Measurements from ENCODE around the gene RAD23B.
"Not testable (repeated sequence)": the region's sequence is repeated elsewhere in the genome, so short reads cannot be mapped to it uniquely, and the experiment has no call there.

The RAD23B gene

DNA sequence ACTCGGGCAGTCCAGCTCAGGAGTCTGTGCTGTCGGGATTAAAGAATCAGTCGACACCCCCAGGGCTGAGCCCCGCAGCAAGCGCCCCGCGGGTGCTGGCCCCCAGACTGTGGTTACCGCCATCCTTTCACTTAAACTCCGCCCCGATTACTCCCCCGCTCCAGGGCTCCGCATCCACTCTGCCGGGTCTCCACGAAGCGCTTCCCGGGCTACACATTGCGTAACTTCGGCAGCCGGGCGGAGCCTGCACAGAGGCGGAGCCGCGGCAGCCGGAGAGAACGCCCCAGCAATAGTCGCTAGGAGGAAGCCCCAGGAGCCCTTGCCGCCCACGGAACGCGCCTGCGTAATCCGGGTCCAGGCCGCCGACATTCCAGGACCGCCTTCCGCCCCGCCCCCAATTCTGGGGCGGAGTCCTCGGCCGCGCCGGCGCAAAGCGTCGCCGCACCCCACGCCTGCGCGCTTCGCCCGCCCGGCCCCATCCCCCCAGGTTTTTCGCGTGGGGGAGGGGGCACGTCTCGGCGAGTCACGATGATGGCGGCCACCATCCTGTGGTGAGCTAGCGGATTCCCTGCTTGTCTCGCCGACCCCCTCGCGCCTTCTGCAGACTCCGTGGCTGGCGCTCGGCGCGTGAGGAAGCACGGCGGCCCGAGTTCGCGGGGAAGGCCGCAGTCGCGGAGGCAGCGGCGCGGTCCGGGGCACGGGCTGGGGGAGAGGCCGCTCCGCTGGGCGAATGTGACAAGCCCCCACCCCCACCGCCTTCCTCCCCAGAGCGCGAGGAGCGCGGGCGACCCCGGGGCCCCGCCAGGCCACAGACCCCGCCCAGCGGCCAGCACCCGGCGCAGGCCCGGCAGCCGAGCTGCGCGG is at the start of gene RAD23B:
TSS of gene RAD23B (plus strand) at position 521 of the 864 bp plus-strand sequence. CDS start 351 bp downstream, outside the sequence.
- peak; percentile 88 for DNase-seq

DNA sequence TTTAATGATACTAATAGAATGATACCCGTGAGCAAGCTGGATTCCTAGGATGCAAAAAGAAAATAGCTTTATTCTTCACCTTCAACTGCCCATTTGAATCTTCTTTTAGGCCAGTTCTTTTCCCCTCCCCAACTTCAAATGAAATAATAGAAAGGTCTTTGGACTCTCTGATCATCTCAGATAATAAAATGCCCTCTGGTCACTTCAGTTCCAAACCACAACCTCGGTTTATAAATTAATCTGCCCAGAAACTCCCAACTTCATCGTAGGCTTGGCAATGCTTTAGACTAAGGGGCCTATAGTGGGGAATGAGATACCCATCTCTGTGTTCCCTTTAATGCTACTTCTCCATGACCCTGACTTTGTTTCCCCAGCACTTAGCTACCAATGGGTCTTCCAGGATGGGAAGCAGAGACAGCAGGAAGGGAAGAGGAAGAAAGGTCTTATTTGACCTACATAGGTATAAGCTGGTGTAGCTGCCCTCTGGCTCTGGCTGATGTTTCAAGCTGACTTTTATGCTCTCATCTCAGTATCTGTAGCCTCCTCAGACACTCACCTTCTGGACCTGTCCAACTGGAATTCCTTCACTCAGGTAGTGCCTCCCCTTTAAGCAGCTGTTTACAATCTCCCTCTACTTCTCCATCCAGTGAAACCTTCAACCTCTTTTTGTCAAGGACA is 47.2 kb upstream of the RAD23B start:
- DNase-seq = no peak

DNA sequence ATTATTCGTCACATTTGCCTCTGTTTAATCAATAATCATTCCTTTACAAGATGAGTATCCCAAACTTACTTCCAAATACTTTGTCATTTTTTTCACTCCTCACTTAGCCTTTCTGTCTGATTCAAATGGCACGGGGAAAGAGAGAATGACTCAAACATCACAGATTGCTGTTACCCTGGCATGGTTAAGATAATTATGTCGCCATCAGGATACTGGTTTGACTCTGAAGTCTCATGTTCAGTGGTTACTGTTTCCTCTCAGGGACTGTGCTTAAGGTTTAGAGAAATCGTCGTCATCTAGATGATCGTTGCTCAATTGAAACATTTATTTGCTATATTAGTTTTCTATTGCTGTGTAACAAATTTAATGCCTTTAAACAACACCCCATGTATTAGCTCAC is 45.2 kb upstream of the RAD23B start:
- DNase-seq = no peak

- no peak for DNase-seq
These were observed 43.6 kb upstream of the RAD23B start for GRCh38 chr9:107239474-107239873.

DNA sequence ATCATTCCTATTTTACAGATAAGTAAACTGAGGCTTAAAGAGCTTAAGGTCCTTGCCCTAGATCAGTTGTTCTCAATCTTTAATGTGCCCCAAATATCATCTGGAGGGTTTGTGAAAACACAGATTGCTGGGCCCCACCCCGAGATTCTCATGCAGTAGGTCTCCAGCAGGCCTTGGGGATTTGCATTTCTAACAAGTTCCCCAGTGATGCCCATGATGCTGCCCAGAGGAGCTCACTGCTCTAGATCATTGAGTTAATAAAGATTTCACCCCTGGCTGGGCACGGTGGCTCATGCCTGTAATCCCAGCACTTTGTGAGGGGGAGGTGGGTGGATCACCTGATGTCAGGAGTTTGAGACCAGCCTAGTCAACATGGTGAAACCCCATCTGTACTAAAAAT is 42.8 kb upstream of the RAD23B start:
- no peak for DNase-seq

DNA sequence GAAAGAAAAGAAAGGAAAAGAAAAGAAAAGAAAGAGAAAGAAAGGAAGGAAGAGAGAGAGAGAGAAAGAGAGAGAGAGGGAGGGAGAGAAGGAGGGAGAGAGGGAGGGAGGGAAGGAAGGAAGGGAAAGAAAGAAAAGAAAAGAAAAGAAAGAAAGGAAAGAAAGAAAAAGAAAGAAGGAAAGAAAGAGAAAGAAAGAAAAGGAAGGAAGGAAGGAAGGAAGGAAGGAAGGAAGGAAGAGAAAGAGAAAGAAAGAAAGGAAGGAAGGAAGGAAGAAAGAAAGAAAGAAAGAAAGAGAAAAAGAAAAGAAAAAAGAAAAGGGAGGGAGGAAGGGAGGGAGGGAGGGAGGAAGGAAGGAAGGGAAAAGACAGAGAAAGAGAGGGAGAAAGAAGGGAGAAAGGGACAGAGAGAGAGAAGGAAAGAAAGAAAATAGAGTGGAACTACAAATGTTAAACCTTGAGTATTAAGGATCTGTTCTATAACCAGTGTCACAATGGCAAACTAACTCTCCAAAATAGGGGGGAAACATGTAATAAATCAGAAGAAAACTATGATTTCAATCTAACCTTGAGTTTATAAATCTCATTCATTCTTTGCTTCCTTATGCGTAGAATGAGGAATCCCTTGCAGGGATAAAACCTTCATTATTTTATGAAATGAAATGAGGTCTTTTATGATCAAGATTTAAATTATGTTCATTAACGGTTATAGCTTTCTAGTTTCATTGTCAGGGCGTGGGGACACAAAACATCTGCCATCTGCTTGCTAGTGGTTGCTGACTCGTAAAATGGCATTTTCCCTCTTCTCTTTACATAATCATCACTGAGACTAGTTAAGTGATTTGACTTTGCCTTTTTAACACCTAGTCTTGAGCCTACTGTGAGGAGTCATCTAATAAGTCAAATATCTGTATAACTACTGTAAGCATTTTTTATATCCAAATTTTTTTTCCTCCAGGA is 40.7 kb upstream of the RAD23B start:
- no peak for DNase-seq

GRCh38 chr9:107243742-107244141 is 39.3 kb upstream of the RAD23B start:
- peak; percentile 8 for DNase-seq

DNA sequence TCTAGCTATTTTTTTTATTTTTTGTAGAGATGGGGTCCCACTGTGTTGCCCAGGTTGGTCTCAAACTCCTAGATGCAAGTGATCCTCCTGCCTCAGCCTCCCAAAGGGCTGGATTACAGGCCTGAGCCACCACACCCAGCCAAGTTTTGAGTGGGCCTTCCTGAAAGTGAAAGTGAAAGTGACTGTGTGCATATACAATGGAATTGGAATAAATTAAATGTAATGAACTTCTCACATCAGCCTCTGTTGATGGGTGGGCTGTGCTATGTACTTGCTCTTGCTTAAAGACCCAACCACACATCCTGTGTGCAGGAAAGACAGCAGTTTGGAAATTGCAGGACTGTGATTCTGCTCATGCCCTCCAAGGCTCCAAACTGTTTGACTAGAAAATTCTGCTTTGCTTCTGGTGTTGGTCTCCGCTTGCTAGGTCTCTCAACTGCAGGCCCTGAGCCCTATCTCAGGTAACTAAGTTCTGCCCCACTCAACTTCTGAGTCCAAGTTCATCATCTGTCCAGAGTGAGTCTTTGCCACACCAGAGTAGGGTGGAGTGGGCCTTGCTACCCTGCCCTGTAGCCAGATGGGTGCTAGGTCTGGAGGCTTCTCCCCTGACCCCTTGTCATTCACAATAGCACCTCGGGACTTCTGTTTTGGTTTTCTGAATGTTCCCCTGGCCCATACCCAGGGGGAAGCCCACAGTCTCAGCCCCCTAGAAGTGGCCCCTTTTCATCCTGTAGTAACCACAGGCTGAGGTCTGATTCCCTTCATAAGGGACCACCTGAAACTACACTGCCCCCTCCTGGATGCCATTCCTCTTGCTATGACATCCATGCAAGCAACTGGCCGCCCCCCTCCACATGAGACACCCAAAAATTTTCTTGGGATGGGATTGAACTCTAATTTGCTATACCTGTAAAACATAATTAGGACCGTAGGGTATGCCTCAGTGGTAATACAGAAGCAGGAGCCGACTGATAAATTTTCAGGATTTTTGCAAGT is 36.5 kb upstream of the RAD23B start:
- DNase-seq = peak; percentile 16

DNA sequence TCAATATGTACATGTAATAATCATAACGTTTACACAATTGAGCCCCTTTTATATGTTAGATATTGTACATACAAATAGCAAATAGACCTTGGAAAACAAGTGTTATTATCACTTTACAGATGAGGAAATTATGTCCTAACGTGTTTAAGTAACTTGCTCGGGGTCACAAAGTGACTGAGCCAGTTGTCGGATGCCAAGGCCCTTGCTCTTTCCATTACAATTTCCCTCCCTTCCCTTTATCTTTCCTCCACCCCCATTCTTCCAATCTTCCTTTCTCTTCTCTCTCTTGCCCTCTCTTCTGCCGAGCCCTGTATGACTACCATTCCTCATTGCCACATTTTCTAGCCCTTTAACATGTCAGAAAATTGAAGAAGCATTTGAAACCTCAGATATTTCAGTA is 34.4 kb upstream of the RAD23B start:
- no peak for DNase-seq

DNA sequence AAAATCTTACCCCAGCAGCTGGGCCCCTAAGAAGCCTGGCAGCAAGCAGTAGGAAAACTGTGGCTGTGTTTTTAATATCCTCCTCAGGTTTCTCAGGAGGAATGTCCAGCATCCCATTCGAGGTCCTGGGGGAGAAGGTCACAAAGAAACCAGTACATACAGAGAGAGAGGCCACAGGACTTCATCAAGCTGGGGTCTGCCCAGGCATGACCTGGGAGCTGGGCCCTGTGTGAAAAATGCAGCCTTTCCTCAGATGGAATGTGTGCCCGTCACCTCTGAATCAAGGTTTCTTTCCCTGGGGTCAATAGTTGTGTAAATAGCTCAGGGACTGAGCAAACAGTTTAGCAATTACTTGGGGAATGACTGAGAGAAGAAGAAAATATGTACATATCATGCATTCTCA is 33.9 kb upstream of the RAD23B start:
- no peak for DNase-seq

- no peak for DNase-seq
These were observed 33.3 kb upstream of the RAD23B start for GRCh38 chr9:107249665-107250285.

GRCh38 chr9:107251756-107252322 is 31.2 kb upstream of the RAD23B start:
- peak; percentile 87 for DNase-seq

- no peak for DNase-seq
These were observed 24.2 kb upstream of the RAD23B start for GRCh38 chr9:107258919-107259318.

GRCh38 chr9:107259751-107260313 is 23.2 kb upstream of the RAD23B start:
- not testable (repeated sequence) for DNase-seq

DNA sequence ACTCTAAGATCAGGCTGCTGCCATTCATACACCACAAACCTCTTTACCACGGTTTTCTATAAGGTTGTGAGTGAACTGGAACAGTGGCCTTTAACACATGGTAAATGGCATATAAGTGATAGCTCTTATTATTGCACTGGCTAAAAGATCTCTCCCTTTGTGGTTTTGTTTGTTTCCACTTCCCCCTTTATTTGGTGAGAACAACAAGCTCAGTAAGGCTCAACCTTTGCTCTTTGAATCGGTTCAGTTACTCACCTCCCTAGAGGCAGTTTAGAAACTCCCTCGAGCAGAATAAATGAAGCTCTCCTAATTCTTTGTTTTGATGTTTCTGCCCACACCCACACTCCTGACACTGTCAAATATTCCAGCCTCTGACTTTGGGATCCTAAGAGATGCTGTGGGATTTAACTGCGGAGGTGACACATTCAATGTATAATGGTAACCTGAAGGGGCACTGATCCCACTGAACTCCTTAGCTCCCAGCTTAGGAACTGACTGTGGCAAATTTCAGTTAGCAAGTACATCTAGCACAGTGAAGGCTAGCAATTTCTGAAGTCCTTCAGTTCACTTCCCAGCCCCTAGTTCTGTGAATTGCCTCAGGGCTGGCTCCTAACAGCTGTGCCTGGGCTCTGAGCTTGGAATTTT is 22.5 kb upstream of the RAD23B start:
- no peak for DNase-seq

- DNase-seq = no peak
These were observed 22.0 kb upstream of the RAD23B start for GRCh38 chr9:107261106-107261505.

DNA sequence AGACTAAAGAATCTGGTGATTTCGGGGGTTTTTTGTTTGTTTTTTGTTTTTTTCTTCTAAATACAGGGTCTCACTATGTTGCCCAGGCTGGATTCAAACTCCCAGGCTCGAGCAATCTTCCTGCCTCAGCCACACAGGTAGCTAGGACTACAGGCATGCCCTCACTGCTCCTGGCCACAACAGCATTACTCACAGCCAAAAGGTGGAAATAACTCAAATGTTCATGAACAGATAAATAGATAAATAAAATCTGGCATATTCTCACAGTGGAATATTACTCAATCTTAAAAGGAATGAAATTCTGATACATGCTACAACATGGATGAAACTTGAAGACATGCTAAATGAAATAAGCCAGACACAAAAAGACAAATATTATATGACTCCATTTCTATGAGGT is 19.8 kb upstream of the RAD23B start:
- DNase-seq = no peak

DNA sequence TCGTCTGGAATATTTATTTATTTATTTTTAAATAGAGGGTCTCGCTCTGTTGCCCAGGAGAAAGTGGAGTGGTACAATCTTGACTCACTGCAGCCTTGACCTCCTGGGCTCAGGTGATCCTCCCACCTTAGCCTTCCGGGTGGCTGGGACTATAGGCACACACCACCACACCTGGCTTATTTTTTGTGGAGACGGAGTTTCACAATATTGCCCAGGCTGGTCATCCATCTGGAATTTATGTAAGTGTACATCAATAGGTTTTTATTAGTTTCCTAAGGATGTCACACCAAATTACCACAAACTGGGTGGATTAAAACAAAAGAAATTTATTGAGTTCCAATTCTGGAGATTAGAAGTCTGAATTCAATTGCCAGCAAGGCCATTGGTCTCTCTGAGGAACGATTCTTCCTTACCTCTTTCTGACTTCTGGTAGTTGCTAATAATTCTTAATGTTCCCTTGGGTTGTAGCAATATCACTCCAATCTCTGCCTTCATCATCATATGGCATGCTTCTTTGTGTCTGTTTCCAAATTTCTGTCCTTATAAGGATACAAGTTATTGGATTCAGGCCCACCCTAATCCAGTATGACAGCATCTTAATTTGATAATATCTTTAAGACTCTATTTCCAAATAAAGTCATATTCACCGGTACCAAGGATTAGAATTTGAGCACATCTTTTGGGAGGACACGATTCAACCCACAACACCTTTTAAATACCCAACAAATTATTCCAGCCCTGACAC is 16.3 kb upstream of the RAD23B start:
- DNase-seq = no peak

DNA sequence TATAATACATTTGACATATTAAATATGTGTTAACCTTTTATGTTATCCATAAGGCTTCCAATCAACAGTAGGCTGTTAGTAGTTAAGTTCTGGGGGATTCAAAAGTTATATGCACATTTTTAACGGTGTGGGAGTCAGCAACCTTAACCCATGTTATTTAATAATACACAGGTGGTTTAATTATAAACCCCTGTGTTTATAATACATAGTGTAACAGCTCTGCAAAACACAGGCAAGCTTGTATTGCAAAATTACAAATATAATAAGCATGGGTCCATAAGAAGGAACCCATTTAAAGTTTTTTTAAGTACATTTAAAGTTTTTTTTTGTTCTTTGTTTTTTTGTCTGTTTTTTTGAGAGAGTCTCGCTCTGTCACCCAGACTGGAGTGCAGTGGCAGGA is 14.5 kb upstream of the RAD23B start:
- no peak for DNase-seq

Measured in NCI-H2029 treated with DMSO at 0.1 percent for 48 hours (cell line).